HG02884 (cell line): Measurements from ENCODE around the gene KCNA10.

Experiments
- ATAC-seq: cut with Tn5 transposase; IDR thresholded peaks from one replicate; pipeline ENCODE4 v1.9.1; 2021; ENCODE audit warnings: mild to moderate bottlenecking, moderate library complexity; ENCODE audit not compliant: unreplicated experiment

The KCNA10 gene

GRCh38 chr1:110519125-110519810, at the start of gene KCNA10:
Gene KCNA10, minus strand, starts transcription at chr1:110519175. Its CDS starts 388 bp downstream, at chr1:110518787.
- no peak for ATAC-seq

GRCh38 chr1:110566836-110567235, 47.9 kb upstream of the KCNA10 start:
- no peak for ATAC-seq

- no peak for ATAC-seq
Measured at GRCh38 chr1:110565565-110565964, 46.6 kb upstream of the KCNA10 start.

- no peak for ATAC-seq
Measured at GRCh38 chr1:110563089-110563488, 44.1 kb upstream of the KCNA10 start.

GRCh38 chr1:110561596-110561995, 42.6 kb upstream of the KCNA10 start:
- ATAC-seq, result no peak

GRCh38 chr1:110559157-110559556, 40.2 kb upstream of the KCNA10 start:
- no peak for ATAC-seq

GRCh38 chr1:110557481-110557880, 38.5 kb upstream of the KCNA10 start:
- no peak for ATAC-seq

GRCh38 chr1:110556471-110556807, 37.5 kb upstream of the KCNA10 start:
- ATAC-seq, result no peak

- no peak for ATAC-seq
Measured at GRCh38 chr1:110555807-110556470, 37.0 kb upstream of the KCNA10 start.

GRCh38 chr1:110554871-110555801, 36.2 kb upstream of the KCNA10 start:
- no peak for ATAC-seq

GRCh38 chr1:110551278-110551809, 32.4 kb upstream of the KCNA10 start:
- ATAC-seq, result no peak

- ATAC-seq, result no peak
Measured at GRCh38 chr1:110549831-110550230, 30.9 kb upstream of the KCNA10 start.

- ATAC-seq, result no peak
Measured at GRCh38 chr1:110548381-110548780, 29.4 kb upstream of the KCNA10 start.

- ATAC-seq, result no peak
Measured at GRCh38 chr1:110547017-110547416, 28.0 kb upstream of the KCNA10 start.

- no peak for ATAC-seq
Measured at GRCh38 chr1:110545492-110545891, 26.5 kb upstream of the KCNA10 start.

- ATAC-seq, result no peak
Measured at GRCh38 chr1:110544753-110545152, 25.8 kb upstream of the KCNA10 start.

GRCh38 chr1:110542725-110543124, 23.8 kb upstream of the KCNA10 start:
- ATAC-seq, result no peak

GRCh38 chr1:110541906-110542395, 23.0 kb upstream of the KCNA10 start:
- ATAC-seq, result no peak

GRCh38 chr1:110540891-110541685, 22.1 kb upstream of the KCNA10 start:
- ATAC-seq, result no peak

- ATAC-seq, result no peak
Measured at GRCh38 chr1:110538921-110539320, 19.9 kb upstream of the KCNA10 start.
